HCT116 (cell line): ENCODE results near the gene MED25. TPM values are rescaled to one million over a fixed set of nuclear protein-coding genes. Genes with fewer than 3 reads are reported as not detected.

ENCODE experiments used
- microRNA-seq: library from miRNA; unstranded; fragments of <30 nt; microRNA quantifications from one replicate; pipeline ENCODE4, GENCODE V29; 2016; ENCODE audit warnings: borderline number of aligned reads
- total RNA-seq: library from RNA; stranded (reverse); gene quantifications from one replicate; pipeline ENCODE4 v1.2.1, GENCODE V29; 2021; ENCODE audit not compliant: unreplicated experiment

The MED25 gene
- total RNA-seq, 1 experiment from 2014 or later = 77.7 TPM

Small RNA genes lying within 50 kb of the gene (microRNA-seq; reads per million reads assigned to microRNA genes)
- gene MIR4749 (5.6 reads per million, percentile 13 among the genes with 10 or more reads in this experiment), gene MIR6799 (1.6 reads per million), gene MIR6800 (1.2 reads per million)

Other genes starting within 250 kb of the MED25 start
- gene NOSIP, start 237.7 kb upstream of the MED25 start, total RNA-seq = 133 TPM
- 6.2 TPM for gene PRRG2, start 237.0 kb upstream of the MED25 start, total RNA-seq
- 26.9 TPM for gene PRR12, start 227.1 kb upstream of the MED25 start, total RNA-seq
- 55.9 TPM for gene RRAS, start 178.1 kb upstream of the MED25 start, total RNA-seq
- 96.8 TPM for gene SCAF1, start 176.1 kb upstream of the MED25 start, total RNA-seq
- 129 TPM for gene IRF3, start 152.4 kb upstream of the MED25 start, total RNA-seq
- gene BCL2L12, start 152.4 kb upstream of the MED25 start, total RNA-seq = 93.9 TPM
- gene PRMT1, start 141.0 kb upstream of the MED25 start, total RNA-seq = 428 TPM
- 12.1 TPM for gene ADM5, start 128.7 kb upstream of the MED25 start, total RNA-seq
- 12.0 TPM for gene CPT1C, start 127.2 kb upstream of the MED25 start, total RNA-seq
- 0.76 TPM for gene TSKS, start 55.0 kb upstream of the MED25 start, total RNA-seq
- gene AP2A1, start 51.3 kb upstream of the MED25 start, total RNA-seq = 102 TPM
- gene FUZ, start 5.0 kb upstream of the MED25 start, total RNA-seq = 1.1 TPM
- gene PTOV1, start 32.9 kb downstream of the MED25 start, total RNA-seq = 236 TPM
- 129 TPM for gene PNKP, start 49.3 kb downstream of the MED25 start, total RNA-seq
- gene AKT1S1, start 59.1 kb downstream of the MED25 start, total RNA-seq = 70.6 TPM
- gene TBC1D17, start 59.4 kb downstream of the MED25 start, total RNA-seq = 32.9 TPM
- gene IL4I1, start 78.6 kb downstream of the MED25 start, total RNA-seq = 0.71 TPM
- gene ATF5, start 110.9 kb downstream of the MED25 start, total RNA-seq = 28.2 TPM
- 85.2 TPM for gene NUP62, start 111.2 kb downstream of the MED25 start, total RNA-seq
- not detected for gene SIGLEC11, start 142.9 kb downstream of the MED25 start, total RNA-seq
- gene VRK3, start 207.1 kb downstream of the MED25 start, total RNA-seq = 44.0 TPM
- gene ZNF473, start 207.7 kb downstream of the MED25 start, total RNA-seq = 19.8 TPM